Measurements from ENCODE around the gene GPRC5B. TPM values are rescaled to one million over a fixed set of nuclear protein-coding genes. Genes with fewer than 3 reads are reported as not detected.

The GPRC5B gene
- total RNA-seq, 1 donor = 2.5 TPM

- Histone ChIP-seq H3K79me2 (ENCODE audit: insufficient read depth, low read length) (no peaks in the 10 kb centered on the region), H3K4me1 (ENCODE audit: insufficient read depth, low read length) (no peaks in the 10 kb centered on the region), H3K9me3 (ENCODE audit: low read depth, low read length) (no peaks in the 10 kb centered on the region), H3K27me3 (ENCODE audit: insufficient read depth, low read length) (no peaks in the 10 kb centered on the region), H3K36me3 (ENCODE audit: insufficient read depth, low read length) (no peaks in the 10 kb centered on the region), H3K27ac (ENCODE audit: low read depth, low read length) (no peak overlapping the region), H3K4me2 (ENCODE audit: insufficient read depth, low read length) (no peak overlapping the region), H2AFZ (ENCODE audit: low read length) (no peak overlapping the region), H3K4me3 (ENCODE audit: insufficient read depth, low read length) (no peak overlapping the region), H4K20me1 (ENCODE audit: insufficient read depth, low read length) (no peaks in the 10 kb centered on the region)
- no peak for TF ChIP-seq CTCF (IDR thresholded peaks at IDR 0.05; ENCODE audit: extremely low read depth, low read depth, low read length)
- DNase-seq (ENCODE audit: insufficient read length, low spot score, missing footprints) = no peak
These were observed 33.2 kb downstream of the GPRC5B start for GRCh38 chr16:19851476-19851875.

GRCh38 chr16:19850131-19850817 lies 34.4 kb downstream of the GPRC5B start:
- H3K27ac ChIP-seq (ENCODE audit: low read depth, low read length) = no peak overlapping the region
- no peak overlapping the region for H2AFZ ChIP-seq (ENCODE audit: low read length)
- H3K4me3 ChIP-seq (ENCODE audit: insufficient read depth, low read length) = no peak overlapping the region
- no peak overlapping the region for H3K4me2 ChIP-seq (ENCODE audit: insufficient read depth, low read length)
- no peaks in the 10 kb centered on the region for H4K20me1 ChIP-seq (ENCODE audit: insufficient read depth, low read length)
- H3K27me3 ChIP-seq (ENCODE audit: insufficient read depth, low read length) = no peaks in the 10 kb centered on the region
- no peaks in the 10 kb centered on the region for H3K79me2 ChIP-seq (ENCODE audit: insufficient read depth, low read length)
- TF ChIP-seq CTCF (IDR thresholded peaks at IDR 0.05; ENCODE audit: extremely low read depth, low read depth, low read length) = no peak
- H3K4me1 ChIP-seq (ENCODE audit: insufficient read depth, low read length) = peaks cover under 1% of the 10 kb centered on the region
- no peaks in the 10 kb centered on the region for H3K36me3 ChIP-seq (ENCODE audit: insufficient read depth, low read length)
- H3K9me3 ChIP-seq (ENCODE audit: low read depth, low read length) = no peaks in the 10 kb centered on the region
- DNase-seq (ENCODE audit: insufficient read length, low spot score, missing footprints) = no peak

- TF ChIP-seq CTCF (IDR thresholded peaks at IDR 0.05; ENCODE audit: extremely low read depth, low read depth, low read length) = no peak
These were observed 35.9 kb downstream of the GPRC5B start for GRCh38 chr16:19848756-19849155.

GRCh38 chr16:19846436-19846835 lies 38.2 kb downstream of the GPRC5B start:
- Histone ChIP-seq H3K4me2 (ENCODE audit: insufficient read depth, low read length) (no peak overlapping the region), H3K27me3 (ENCODE audit: insufficient read depth, low read length) (no peaks in the 10 kb centered on the region), H3K79me2 (ENCODE audit: insufficient read depth, low read length) (no peaks in the 10 kb centered on the region), H2AFZ (ENCODE audit: low read length) (no peak overlapping the region), H3K9me3 (ENCODE audit: low read depth, low read length) (no peaks in the 10 kb centered on the region), H4K20me1 (ENCODE audit: insufficient read depth, low read length) (no peaks in the 10 kb centered on the region), H3K4me3 (ENCODE audit: insufficient read depth, low read length) (no peak overlapping the region), H3K27ac (ENCODE audit: low read depth, low read length) (no peak overlapping the region), H3K36me3 (ENCODE audit: insufficient read depth, low read length) (no peaks in the 10 kb centered on the region), H3K4me1 (ENCODE audit: insufficient read depth, low read length) (peaks cover 9% of the 10 kb centered on the region)
- TF ChIP-seq CTCF (IDR thresholded peaks at IDR 0.05; ENCODE audit: extremely low read depth, low read depth, low read length) = no peak
- no peak for DNase-seq (ENCODE audit: insufficient read length, low spot score, missing footprints)

More at GRCh38 chr16:19848756-19849155, 35.9 kb downstream of the GPRC5B start:
- Histone ChIP-seq H4K20me1 (ENCODE audit: insufficient read depth, low read length) (no peaks in the 10 kb centered on the region), H3K36me3 (ENCODE audit: insufficient read depth, low read length) (no peaks in the 10 kb centered on the region), H3K9me3 (ENCODE audit: low read depth, low read length) (no peaks in the 10 kb centered on the region), H3K4me1 (ENCODE audit: insufficient read depth, low read length) (peaks cover 5% of the 10 kb centered on the region), H2AFZ (ENCODE audit: low read length) (no peak overlapping the region), H3K27ac (ENCODE audit: low read depth, low read length) (no peak overlapping the region), H3K4me3 (ENCODE audit: insufficient read depth, low read length) (no peak overlapping the region), H3K4me2 (ENCODE audit: insufficient read depth, low read length) (no peak overlapping the region), H3K27me3 (ENCODE audit: insufficient read depth, low read length) (no peaks in the 10 kb centered on the region), H3K79me2 (ENCODE audit: insufficient read depth, low read length) (no peaks in the 10 kb centered on the region)
- no peak for DNase-seq (ENCODE audit: insufficient read length, low spot score, missing footprints)

All from osteoblast (primary cell).